OCI-LY7 (cell line): ENCODE measurements around the gene NFYC. TPM values are rescaled to one million over a fixed set of nuclear protein-coding genes. Genes with fewer than 3 reads are reported as not detected.

ENCODE experiments used
- BruUV-seq: library from RNA; stranded (reverse); fragments of 400-500 nt; replicated peaks from 2 replicates; lab custom pipeline; 2021; lab: Mats Ljungman, UMichigan
- CTCF ChIA-PET: fragments of 300-600 bp; sonication (Branson Sonifier 250); formaldehyde crosslinking; loops from one replicate; lab custom pipeline; 2022; ENCODE audit warnings: antibody characterized with exemption; ENCODE audit not compliant: unreplicated experiment; lab: Charles Lee
- POLR2A ChIA-PET: fragments of 300-600 bp; sonication (Branson Sonifier 250); formaldehyde crosslinking; loops from one replicate; lab custom pipeline; 2022; ENCODE audit warnings: antibody characterized with exemption; lab: Charles Lee
- DNase-seq: peaks from one replicate; pipeline ENCODE4 v3.0.0-alpha.2; 2015; ENCODE audit warnings: low spot score
- H2AFZ ChIP-seq: fragments of 200-600 bp; sonication (generic), shearing (Covaris generic); 2 replicates; pipeline ENCODE4 v1.6.1; 2014; ENCODE audit warnings: mild to moderate bottlenecking, antibody characterized with exemption, low read length, moderate library complexity
- H3K27ac ChIP-seq: fragments of 200-600 bp; sonication (generic); 2 replicates; pipeline ENCODE4 v1.5.1; 2014; ENCODE audit warnings: mixed run types, low read depth, mild to moderate bottlenecking, moderate library complexity, low read length, inconsistent platforms; ENCODE audit not compliant: poor library complexity, severe bottlenecking
- H3K36me3 ChIP-seq: fragments of 200-600 bp; sonication (generic); 2 replicates; pipeline ENCODE4 v1.6.1; 2014; ENCODE audit warnings: mild to moderate bottlenecking, antibody characterized with exemption, low read length, moderate library complexity, mixed read lengths; ENCODE audit not compliant: insufficient read depth
- H3K4me1 ChIP-seq: fragments of 200-600 bp; sonication (generic); 2 replicates; pipeline ENCODE4 v1.5.1; 2014; ENCODE audit warnings: mild to moderate bottlenecking, low read length; ENCODE audit not compliant: insufficient read depth, poor library complexity, severe bottlenecking
- H3K4me2 ChIP-seq: fragments of 200-600 bp; sonication (generic); 2 replicates; pipeline ENCODE4 v1.6.1; 2014; ENCODE audit warnings: mild to moderate bottlenecking, low read length
- H3K4me3 ChIP-seq: fragments of 200-600 bp; sonication (generic); 2 replicates; pipeline ENCODE4 v1.5.1; 2014; ENCODE audit warnings: mild to moderate bottlenecking, low read depth, low read length; ENCODE audit not compliant: poor library complexity, severe bottlenecking
- H3K79me2 ChIP-seq: fragments of 200-600 bp; sonication (generic); 2 replicates; pipeline ENCODE4 v1.6.1; 2016; ENCODE audit warnings: low read depth, mild to moderate bottlenecking, low read length, moderate library complexity, mixed read lengths; ENCODE audit not compliant: insufficient read depth
- H3K9me2 ChIP-seq: fragments of 200-600 bp; sonication (generic); 2 replicates; pipeline ENCODE4 v1.6.1; 2016; ENCODE audit warnings: mild to moderate bottlenecking, low read length, mixed read lengths; ENCODE audit not compliant: insufficient read depth
- H3K9me3 ChIP-seq: fragments of 200-600 bp; sonication (generic); 2 replicates; pipeline ENCODE4 v1.6.1; 2014; ENCODE audit warnings: mild to moderate bottlenecking, mixed run types, low read length, mixed read lengths
- H4K20me1 ChIP-seq: fragments of 200-600 bp; sonication (generic); 2 replicates; pipeline ENCODE4 v1.6.1; 2014; ENCODE audit warnings: mild to moderate bottlenecking, antibody characterized with exemption, low read length, moderate library complexity, mixed read lengths; ENCODE audit not compliant: insufficient read depth
- CTCF ChIP-seq: fragments of 200-600 bp; sonication (generic); conservative IDR thresholded peaks from 2 replicates; pipeline ENCODE4 v1.5.1; 2014; ENCODE audit warnings: mild to moderate bottlenecking, antibody characterized with exemption, low read length, moderate library complexity, mixed read lengths
- EZH2phosphoT487 ChIP-seq: fragments of 200-600 bp; sonication (generic); IDR thresholded peaks from 2 replicates; pipeline ENCODE4 v1.6.1; 2018; ENCODE audit warnings: low read depth, borderline replicate concordance, mild to moderate bottlenecking, mixed run types, antibody characterized with exemption, low read length, moderate library complexity, mixed read lengths
- intact Hi-C: fragments of 100-400 bp; cut with micrococcal nuclease; formaldehyde crosslinking; loops from one replicate; pipeline ENCODE4 v1.10.0; 2022; ENCODE audit not compliant: unreplicated experiment
- total RNA-seq, 2 experiments: library from RNA; depleted of rRNA in 1 of 2; stranded (reverse); fragments of >200 nt in 1 of 2; shearing (Covaris generic) in 1 of 2; gene quantifications; 2 replicates each; pipeline ENCODE4 v1.2.3, GENCODE V29; 2014 to 2022

The NFYC gene
- total RNA-seq, 2 experiments from 2014 or later = 39.1 to 71.0 TPM

DNA sequence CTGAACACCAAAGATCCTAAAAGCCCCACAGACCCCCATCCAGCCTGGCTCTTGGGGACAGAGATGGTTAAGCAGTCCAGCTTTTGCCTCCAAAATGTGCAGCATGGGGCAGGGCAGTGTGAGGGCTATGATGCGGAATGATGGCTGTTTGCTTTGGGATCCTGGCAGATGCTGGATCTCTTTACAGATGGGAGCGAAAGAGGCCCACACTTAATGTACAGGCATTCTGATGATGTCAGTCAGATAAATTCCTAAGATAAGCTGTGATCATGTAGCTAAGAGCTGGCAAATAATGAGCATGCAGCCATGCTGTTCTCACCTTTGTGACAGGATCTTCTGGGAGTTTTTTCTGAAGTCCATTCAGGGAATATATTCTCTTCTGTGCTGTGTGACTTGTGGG is 74.5 kb downstream of the NFYC start:
- no TSS peak for BruUV-seq
- intact Hi-C loops = no loop called here
- Histone ChIP-seq H4K20me1 (no peaks in the 10 kb centered on the region), H3K4me1 (peaks cover 10% of the 10 kb centered on the region), H3K27ac (no peak overlapping the region), H3K36me3 (peaks cover 98% of the 10 kb centered on the region), H2AFZ (no peak overlapping the region), H3K9me3 (no peaks in the 10 kb centered on the region), H3K9me2 (no peaks in the 10 kb centered on the region), H3K79me2 (no peaks in the 10 kb centered on the region), H3K4me3 (no peak overlapping the region), H3K4me2 (no peak overlapping the region)
- no peak for DNase-seq
- TF ChIP-seq CTCF = no peak
- ChIA-PET CTCF (no interaction called here), POLR2A (interaction anchor here (1.1 to 1.3 kb wide), 2 partner anchors 13 to 32 kb away, joined by 3 read pairs; no protein-coding TSS in a partner anchor)

- H3K9me2 ChIP-seq = no peaks in the 10 kb centered on the region
- no peak overlapping the region for H3K4me2 ChIP-seq
- intact Hi-C loops = no loop called here
- H3K9me3 ChIP-seq = no peaks in the 10 kb centered on the region
- ChIA-PET CTCF (no interaction called here), POLR2A (interaction anchor here (1.1 kb wide), 1 partner anchor 31 kb away, joined by 3 read pairs; no protein-coding TSS in a partner anchor)
- H3K27ac ChIP-seq = no peak overlapping the region
- BruUV-seq = no TSS peak
- no peak overlapping the region for H2AFZ ChIP-seq
- peaks cover 10% of the 10 kb centered on the region for H3K4me1 ChIP-seq
- H3K79me2 ChIP-seq = no peaks in the 10 kb centered on the region
- no peak for TF ChIP-seq CTCF
- DNase-seq = no peak
- H3K36me3 ChIP-seq = peaks cover 98% of the 10 kb centered on the region
- H4K20me1 ChIP-seq = no peaks in the 10 kb centered on the region
- no peak overlapping the region for H3K4me3 ChIP-seq
Measured at GRCh38 chr1:40766560-40766959, 75.1 kb downstream of the NFYC start.

DNA sequence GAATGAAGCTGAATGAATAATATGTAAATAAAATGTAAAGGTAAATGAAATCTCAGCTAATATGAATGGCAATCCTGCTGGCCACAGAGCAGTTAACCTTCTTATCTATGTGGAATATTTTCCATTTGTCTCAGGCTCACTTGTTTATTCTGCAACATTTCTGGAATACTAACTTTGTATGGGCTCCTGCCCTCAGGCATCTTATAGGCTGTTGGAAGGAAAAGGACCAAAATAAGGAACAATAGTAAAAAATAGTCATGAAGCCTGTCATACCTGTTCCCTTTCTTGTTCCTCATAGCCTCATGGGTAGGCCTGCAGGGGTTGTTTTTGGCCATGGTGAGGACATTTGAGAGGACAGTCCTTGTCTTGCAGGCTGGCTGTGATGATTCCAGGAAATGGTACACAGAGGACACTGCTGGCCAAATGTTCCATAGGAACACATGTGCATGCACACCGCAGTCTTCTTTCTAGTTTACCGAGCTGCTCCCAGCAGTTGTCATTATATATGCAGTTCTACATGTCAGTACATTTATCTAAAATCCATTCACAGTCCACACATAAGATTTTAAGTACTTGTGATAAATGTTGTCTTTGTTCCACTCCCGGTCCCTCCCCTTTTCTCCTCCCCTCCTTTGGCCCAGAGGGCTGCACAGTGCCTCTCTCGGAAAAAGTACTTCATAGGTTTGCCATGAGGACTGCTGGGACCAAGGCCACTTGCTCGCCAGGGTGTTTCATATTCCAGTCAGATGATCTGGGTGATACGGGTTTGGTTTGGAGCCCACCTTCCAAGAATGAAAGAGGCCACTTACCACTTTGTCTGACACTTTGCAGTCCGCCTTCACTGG is 76.9 kb downstream of the NFYC start:
- Histone ChIP-seq H3K4me3 (no peak overlapping the region), H3K9me3 (no peaks in the 10 kb centered on the region), H2AFZ (no peak overlapping the region), H3K4me1 (peaks cover 9% of the 10 kb centered on the region), H3K9me2 (no peaks in the 10 kb centered on the region), H3K27ac (no peak overlapping the region), H3K4me2 (no peak overlapping the region), H3K36me3 (peaks cover 90% of the 10 kb centered on the region), H4K20me1 (no peaks in the 10 kb centered on the region), H3K79me2 (no peaks in the 10 kb centered on the region)
- TF ChIP-seq EZH2phosphoT487 = no peak
- TF ChIP-seq CTCF = no peak
- ChIA-PET CTCF (no interaction called here), POLR2A (interaction anchor here (0.5 kb wide), 1 partner anchor 1212 kb away, joined by 3 read pairs; no protein-coding TSS in a partner anchor)
- BruUV-seq = no TSS peak
- no peak for DNase-seq
- intact Hi-C loops = no loop called here
